ENCODE results near the gene CACFD1. TPM values are rescaled to one million over a fixed set of nuclear protein-coding genes. Genes with fewer than 3 reads are reported as not detected.

Gene CACFD1
- total RNA-seq, 1 experiment from 2014 or later: 6.9 TPM

DNA sequence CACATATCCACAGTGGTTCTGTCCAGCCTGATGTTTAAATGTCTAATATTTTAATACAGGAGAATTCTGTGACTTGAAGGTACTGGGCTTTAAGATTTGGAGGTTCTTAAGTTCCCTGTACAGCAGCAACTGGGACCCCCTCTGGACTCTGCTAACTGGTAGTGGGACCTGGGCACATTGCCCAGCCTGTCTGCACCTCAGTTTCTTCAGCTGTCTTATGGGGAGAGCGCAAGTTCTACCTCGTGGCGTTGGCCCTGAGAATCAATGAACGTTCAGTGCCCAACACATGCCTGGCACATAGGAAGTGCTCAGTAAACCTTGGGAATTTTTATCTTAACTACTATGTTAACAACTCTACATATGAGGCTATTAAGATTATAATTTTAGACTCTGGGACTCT lies 17.7 kb downstream of the CACFD1 start:
- H3K9me2 ChIP-seq (ENCODE audit: insufficient read depth): no peaks in the 10 kb centered on the region
- H3K36me3 ChIP-seq (ENCODE audit: control insufficient read depth in 1 of 2, insufficient read depth in 2 of 2, low read length in 2 of 2): no peaks in the 10 kb centered on the region
- H3K4me2 ChIP-seq (ENCODE audit: low read length): peak overlapping the region; percentile 98; the same call in 1 of the 2 replicates
- H3K79me2 ChIP-seq (ENCODE audit: insufficient read depth, low read length): peaks cover 6% of the 10 kb centered on the region; the same call in 1 of the 2 replicates
- H2AFZ ChIP-seq (ENCODE audit: low read depth, low read length, poor library complexity, severe bottlenecking): no peak overlapping the region
- intact Hi-C loops (cut with micrococcal nuclease): no loop called here
- no peak for TF ChIP-seq ZNF274 (IDR thresholded peaks at IDR 0.05; ENCODE audit: low read depth, low read length)
- TF ChIP-seq ELF1 (IDR thresholded peaks at IDR 0.05; ENCODE audit: borderline replicate concordance, low read depth): no peak
- no peak for TF ChIP-seq EZH2 (IDR thresholded peaks at IDR 0.05)
- TF ChIP-seq SIN3A (IDR thresholded peaks at IDR 0.05; ENCODE audit: low read depth): no peak
- TF ChIP-seq SP1 (IDR thresholded peaks at IDR 0.05; ENCODE audit: low read depth): no peak
- TF ChIP-seq POLR2A (IDR thresholded peaks at IDR 0.05; ENCODE audit: borderline replicate concordance, extremely low read depth, insufficient read depth, insufficient read length): no peak
- no peak for TF ChIP-seq ATF3 (IDR thresholded peaks at IDR 0.05)
- TF ChIP-seq EGR1 (IDR thresholded peaks at IDR 0.05; ENCODE audit: low read depth): no peak
- no peak for TF ChIP-seq YY1 (IDR thresholded peaks at IDR 0.05; ENCODE audit: extremely low read depth, insufficient replicate concordance, low read depth, low read length)
- TF ChIP-seq, protein P1, sequence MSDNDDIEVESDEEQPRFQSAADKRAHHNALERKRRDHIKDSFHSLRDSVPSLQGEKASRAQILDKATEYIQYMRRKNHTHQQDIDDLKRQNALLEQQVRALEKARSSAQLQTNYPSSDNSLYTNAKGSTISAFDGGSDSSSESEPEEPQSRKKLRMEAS (IDR thresholded peaks at IDR 0.05): no peak
- TF ChIP-seq ZFX (IDR thresholded peaks at IDR 0.05): no peak
- TF ChIP-seq CBX3 (IDR thresholded peaks at IDR 0.05; ENCODE audit: low read depth): no peak
- CTCF ChIA-PET: no interaction called here
- no peak overlapping the region for H3K9ac ChIP-seq (ENCODE audit: low read length)
- POLR2A ChIA-PET: no interaction called here
- no peaks in the 10 kb centered on the region for H3K27me3 ChIP-seq (ENCODE audit: insufficient read depth, low read length)
- H3K27ac ChIP-seq (ENCODE audit: low read depth, low read length): no peak overlapping the region
- RAD21 ChIA-PET (ENCODE audit: low non-redundant PET in 1 of 2, low total read pairs in 2 of 2, uncharacterized antibody in 2 of 2, unreplicated experiment in 2 of 2): no interaction called here
- BruUV-seq (replicated peaks): TSS peak; percentile 44
- DNase-seq (ENCODE audit: low read depth, low spot score) (no peak), ATAC-seq (no peak)
- peaks cover 13 to 21% of the 10 kb centered on the region in 2 experiments; a peak in 3 of 4 replicates for H3K4me1 ChIP-seq (ENCODE audit: control insufficient read depth in 1 of 2, insufficient read depth in 2 of 2, low read length in 2 of 2)
- no peaks in the 10 kb centered on the region for H3K9me3 ChIP-seq (ENCODE audit: control insufficient read depth in 1 of 2, insufficient read depth in 1 of 2, low read depth in 1 of 2, low read length in 2 of 2)
- no peak overlapping the region for H3K4me3 ChIP-seq (replicated peaks in 1 of 2; ENCODE audit: low read depth in 1 of 2, low read length in 2 of 2)
- no peaks in the 10 kb centered on the region for H4K20me1 ChIP-seq (ENCODE audit: insufficient read depth)
